IPS-NIHi7 (cell line): ENCODE measurements around the gene NDUFAF7.
"Not testable (repeated sequence)": the region's sequence is repeated elsewhere in the genome, so short reads cannot be mapped to it uniquely, and the experiment has no call there.

Experiments used
- DNase-seq: peaks from one replicate; pipeline ENCODE4 v3.0.0; 2012; ENCODE audit warnings: mixed read lengths; ENCODE audit errors: extremely low spot score

NDUFAF7 gene, protein sequence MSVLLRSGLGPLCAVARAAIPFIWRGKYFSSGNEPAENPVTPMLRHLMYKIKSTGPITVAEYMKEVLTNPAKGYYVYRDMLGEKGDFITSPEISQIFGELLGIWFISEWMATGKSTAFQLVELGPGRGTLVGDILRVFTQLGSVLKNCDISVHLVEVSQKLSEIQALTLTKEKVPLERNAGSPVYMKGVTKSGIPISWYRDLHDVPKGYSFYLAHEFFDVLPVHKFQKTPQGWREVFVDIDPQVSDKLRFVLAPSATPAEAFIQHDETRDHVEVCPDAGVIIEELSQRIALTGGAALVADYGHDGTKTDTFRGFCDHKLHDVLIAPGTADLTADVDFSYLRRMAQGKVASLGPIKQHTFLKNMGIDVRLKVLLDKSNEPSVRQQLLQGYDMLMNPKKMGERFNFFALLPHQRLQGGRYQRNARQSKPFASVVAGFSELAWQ

DNA sequence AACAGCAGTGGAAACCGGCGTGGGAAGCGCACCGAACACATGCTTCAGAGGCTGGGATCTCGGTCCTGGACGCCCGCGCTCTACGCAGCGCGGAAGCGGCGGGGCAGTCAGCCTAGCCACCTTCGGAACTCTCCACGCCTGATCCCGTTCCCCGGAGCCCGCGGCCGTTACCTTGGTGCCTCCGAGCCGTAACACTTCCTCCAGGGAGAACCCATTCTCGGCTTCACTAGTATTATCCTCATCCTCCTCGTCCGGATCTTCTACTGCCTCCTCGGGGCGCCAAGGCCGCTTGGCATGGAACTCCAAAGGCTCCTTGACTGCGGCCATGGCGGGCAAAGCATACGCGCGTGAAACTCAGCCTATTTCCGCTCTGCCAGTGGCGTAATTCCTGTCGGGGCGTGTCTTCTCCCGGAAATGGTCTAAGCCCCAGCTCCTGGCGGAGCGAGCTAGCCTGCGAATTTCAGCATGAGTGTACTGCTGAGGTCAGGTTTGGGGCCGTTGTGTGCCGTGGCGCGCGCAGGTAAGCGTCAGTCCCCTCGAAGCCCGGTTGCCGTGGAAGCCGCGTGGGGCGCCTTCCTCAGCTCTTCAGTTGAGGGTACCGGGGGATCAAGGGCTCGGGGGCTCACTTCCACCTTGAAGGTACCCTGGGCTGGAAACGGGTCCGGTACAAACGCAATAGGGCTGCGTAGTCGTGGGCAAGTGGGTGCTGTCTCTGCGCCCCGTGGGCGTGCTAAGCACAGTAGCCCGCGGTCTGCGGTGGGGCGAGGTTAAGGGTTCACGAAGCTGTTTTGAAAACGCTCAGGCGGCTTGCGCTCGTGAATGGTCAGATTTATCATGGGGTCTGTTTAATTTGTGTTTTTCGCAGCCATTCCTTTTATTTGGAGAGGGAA is at the start of gene NDUFAF7, which contains the start of gene CEBPZ:
NDUFAF7 (plus strand) TSS at position 418 of the 890 bp plus-strand sequence; CDS start at position 466, 48 bp downstream.
CEBPZ (minus strand) TSS at position 356 of the 890 bp plus-strand sequence; CDS start at position 327, 29 bp downstream.
- DNase-seq: peak; percentile 91

DNA sequence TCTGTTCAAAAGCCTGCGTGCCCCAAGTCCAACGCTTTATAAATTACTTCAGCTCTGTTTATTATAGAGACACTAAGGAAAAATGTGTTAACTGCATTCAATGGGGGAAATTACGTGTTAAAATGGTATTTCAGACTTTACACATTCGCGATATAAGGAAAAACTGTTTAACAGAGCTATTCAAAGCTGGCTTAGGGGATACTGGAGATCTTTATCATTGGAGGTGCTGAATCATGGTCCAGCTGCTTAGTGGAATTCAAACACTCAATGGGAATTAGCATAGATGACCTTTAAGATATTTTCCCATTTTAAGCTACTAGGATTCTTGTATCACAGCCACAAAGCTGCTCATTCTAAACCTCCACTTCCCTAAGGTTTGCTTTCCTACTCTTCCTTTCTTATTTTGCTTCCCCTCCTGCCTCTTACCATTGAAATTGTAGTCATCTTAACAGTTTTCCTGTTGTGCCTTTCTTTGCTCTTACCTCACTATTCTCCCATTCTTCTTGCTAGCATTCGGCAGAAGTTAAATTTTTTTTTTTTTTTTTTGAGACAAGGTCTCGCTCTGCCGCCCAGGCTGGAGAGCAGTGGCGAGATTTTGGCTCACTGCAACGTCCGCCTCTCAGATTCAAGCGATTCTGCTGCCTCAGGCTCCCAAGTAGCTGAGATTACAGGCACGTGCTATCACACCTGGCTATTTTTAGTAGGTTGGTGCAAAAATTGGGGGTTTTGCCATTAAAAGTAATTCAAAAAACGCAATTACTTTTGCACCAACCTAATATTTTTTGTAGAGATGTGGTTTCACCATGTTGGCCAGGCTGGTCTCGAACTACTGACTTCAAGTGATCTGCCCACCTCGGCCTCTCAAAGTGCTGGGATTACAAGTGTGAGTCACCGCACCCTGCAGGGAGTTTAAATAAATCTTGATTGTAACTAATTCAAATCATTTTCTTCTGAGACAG is 49.5 kb upstream of the NDUFAF7 start:
- no peak for DNase-seq

DNA sequence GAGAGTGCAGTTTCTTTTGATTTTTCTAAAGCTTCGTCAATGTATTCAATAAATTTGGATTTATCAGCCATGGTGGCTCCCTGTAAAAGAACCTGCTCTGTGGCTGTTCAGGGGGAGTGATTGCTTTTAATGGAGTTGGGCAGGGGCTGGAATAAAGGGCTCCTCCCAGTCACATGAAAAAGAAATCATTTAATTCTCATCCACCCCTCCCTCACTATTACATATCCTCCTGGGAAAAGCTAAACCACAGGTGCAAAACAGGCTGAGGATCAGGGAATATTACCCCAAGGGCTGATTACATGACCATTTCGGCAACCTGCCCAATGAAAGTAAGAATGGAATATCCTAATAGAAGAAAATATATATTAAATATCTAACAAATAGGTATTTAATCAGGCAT is 42.9 kb upstream of the NDUFAF7 start, which contains the start of gene SULT6B1:
SULT6B1 (minus strand) TSS at position 101 of the 400 bp plus-strand sequence; CDS start at position 71, 30 bp downstream.
- DNase-seq: no peak

DNA sequence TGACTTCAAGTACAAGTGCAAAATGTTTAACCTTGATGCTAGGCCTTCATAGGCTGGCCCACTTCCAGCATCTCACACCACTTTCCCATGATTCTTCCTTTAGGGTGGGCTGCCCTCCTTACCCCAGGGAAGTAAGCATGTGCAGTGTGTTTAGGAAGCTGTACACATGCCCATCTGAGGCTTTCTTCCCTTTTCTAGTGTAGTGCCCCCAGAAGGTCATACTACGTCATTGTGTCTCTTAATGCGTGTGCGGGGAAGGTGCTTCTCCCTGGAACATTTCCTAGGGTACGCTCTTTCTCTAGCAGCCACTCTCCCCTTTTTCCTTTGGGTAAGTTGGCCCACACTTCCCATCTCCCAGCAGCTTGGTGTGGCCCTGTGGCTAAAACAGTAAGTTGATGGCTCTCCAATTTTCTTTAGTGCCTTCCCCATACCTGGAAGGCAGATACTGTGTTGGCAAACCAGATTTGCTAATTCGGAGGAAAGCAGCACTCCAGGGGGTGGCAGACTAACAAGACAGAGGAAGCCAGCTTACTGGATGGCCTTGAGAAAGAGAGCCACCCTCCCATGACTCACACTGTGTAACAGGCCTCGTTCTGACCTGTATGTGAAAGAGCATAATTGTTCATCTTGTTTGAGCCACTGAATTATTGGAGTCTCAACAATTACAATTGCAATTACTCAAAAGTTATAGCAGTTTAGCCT is 41.9 kb upstream of the NDUFAF7 start:
- DNase-seq: peak; percentile 71

DNA sequence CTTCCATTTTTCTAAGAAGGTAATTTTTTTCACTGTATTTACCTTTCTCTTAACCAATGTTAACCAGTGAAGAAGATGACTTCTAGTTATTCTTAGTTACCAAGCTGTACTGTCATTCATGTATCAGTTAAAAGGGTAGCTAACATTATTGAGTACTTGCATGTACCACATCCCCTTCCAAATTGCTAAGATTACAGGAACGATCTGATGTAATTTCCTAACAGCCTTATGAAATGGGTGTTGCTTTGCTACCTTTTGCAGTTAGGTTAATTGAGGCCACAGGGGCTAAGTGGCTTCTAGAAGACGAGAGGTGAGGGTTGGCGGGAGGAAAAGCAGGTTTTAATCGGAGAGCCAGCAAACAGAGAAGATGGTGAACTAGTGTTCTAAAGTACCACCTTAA is 41.2 kb upstream of the NDUFAF7 start:
- no peak for DNase-seq

DNA sequence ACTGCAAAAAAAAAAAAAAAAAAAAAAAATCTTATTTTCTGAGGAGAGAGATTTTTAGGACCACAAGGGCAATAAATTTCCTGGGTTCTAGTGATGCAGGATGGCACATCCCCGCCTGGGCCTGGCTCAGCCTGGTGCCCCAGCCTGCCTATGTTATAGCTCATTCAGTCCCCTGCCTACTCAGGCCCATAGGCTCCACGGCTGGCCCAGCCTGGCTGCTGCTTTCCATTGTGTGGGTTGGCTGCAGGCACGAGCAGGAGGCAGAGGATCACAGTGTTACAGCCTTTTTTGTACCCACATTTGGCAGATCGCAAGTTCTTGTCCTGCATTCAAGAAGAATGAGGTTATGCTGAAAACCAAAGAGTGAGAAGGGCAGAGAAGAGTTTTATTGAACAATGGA is 40.2 kb upstream of the NDUFAF7 start:
- DNase-seq: no peak

DNA sequence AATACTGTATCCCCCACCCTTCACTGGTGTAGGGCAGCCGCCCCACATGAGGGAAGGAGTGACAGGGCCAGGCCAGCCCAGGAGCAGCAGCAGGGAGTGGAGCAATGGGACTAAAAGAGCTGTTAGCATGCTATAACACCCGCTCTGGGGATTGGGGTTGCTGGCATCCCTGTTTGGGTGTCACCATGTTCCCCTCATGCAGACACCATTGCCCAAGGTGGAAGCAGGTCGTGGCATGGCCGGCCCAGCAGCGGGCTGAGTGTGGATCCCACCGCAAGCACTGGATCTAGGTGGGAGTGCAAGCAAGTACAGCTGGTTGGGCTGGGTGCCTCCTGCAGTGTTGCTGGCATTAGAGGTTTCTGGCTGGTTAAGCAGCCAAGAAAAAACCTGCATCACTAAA is 39.7 kb upstream of the NDUFAF7 start:
- no peak for DNase-seq

DNA sequence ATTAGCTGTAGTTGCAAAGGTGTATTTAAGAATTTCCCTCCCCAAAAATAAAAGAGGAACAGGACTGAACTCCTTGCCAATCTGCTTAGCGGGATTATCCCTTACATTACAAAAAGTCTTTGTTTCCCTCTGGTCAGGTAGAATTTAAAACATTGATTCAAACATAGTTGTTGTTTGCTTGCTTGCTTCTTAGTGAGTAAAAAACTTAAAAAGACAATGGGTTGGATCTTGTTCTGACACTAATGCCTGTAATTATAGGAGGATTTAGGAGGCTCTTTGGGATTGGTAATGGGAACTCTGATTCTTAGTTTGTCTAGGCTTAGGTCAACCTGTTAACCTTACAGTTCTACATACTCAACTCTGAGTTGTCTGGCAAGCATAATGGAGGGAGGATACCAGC is 38.9 kb upstream of the NDUFAF7 start:
- DNase-seq: no peak

DNA sequence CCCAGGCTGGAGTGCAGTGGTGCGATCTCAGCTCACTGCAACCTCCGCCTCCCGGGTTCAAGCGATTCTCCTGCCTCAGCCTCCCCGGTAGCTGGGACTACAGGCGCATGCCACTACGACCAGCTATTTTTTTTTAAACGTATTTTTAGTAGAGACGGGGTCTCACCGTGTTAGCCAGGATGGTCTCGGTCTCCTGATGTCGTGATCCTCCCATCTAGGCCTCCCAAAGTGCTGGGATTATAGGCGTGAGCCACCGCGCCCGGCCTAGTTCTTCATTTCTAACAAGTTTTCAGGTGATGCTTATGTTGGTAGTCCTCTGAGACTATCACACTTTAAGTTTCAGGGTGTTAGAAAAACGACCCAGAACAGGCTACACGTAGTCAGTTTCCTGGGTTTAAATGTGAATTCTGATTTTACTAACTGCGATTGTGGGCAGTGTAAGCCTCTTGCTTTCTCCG is 35.6 kb upstream of the NDUFAF7 start:
- DNase-seq: not testable (repeated sequence)

DNA sequence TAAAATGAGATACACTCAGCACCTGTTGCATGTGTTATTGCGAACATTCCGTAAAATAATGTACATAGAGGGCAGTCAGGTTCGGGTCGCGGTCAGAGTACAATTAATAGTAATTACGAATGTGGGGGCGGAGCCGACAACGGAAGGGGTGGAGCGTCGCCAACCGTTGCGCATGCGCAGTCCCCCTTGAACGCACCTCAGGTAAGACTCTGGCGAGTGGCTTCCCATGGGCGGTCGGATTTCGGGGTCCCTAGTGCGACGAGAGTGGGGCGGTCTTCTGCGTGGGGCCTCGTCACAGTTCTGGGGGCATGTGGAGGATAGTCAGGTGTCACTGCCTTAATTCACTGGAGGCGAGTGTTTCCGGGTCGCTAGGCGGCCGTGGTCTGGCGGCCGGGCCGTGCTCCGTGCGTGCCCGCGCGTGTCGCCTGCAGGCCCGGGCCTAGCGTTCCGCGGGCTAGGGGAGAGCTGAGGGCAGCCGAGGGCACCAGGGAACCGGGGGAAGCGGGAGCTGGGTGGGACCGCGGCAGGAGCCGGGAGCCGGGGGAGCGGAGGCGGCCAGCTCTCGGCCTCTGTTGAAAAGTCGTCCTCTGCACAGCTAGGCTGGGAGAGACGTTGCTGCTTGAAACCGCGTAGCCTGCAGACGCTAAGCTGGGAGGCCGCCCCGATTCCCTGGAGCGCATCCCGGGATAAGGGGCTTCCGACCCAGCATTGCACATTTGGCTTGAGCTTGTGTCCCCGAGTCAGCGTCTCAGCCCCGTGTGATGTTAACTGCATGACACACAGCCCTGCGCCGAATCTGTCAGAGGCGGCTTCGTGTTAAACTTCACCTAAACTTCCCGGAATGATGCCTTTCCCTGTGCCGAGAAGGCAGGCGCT is 34.9 kb upstream of the NDUFAF7 start, which contains the start of gene CEBPZOS:
CEBPZOS (plus strand) TSS at position 177 of the 876 bp plus-strand sequence. CDS start 3,209 bp downstream, outside the sequence.
- DNase-seq: peak; percentile 81

DNA sequence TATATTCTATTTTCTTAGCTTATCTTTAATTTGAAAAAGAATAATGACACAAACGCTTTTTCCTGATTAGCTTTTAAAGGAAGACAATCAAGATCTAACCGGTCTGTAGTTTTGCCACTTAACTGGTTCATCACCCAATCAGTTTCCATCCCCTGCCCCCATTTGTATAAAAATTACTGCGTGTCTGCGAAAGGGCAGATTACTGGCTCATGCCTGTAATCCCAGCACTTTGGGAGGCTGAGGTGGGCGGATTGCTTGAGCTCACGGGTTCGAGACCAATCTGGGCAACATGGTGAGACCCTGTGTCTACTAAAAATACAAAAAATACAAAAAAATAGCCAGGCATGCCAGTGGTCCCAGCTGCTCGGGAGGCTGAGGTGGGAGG is 32.8 kb upstream of the NDUFAF7 start:
- DNase-seq: no peak

DNA sequence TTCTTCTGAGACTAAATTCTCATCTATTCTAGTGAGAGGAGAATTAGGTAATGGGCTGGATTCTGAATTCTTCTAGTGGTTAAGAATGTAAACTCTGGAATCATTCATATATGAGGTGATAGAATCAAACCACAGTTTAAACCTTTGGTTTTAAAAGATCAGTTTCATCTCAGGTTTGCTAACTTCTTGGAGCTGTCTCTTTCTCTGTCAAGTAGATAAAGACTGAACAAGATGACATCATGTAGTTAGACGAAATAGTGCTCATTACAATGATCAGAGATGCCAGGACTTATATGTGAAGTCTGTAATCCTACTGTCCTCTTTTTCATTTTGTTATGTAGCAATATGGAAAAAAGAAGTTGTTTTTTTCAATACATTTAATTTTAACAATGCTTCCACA is 30.2 kb upstream of the NDUFAF7 start:
- DNase-seq: no peak

DNA sequence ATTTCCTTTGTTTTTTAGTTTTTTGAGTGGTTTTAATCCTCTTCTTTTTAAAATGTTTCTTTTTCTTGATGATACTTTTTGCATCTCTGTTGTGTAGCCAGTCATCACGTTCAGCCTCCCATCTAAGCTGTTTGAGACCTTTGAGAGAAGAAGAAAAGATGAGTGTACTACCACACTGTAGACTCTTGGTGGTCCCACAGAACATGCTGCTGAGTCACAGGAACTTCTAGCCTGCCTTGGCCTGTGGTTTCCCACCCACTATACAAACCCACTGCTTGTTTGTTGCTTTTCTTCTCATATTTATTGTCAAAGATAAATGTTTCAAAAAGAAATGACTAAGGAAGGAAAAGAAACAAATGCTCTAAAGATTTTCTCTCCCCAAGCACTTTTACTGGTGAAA is 29.7 kb upstream of the NDUFAF7 start:
- DNase-seq: no peak

DNA sequence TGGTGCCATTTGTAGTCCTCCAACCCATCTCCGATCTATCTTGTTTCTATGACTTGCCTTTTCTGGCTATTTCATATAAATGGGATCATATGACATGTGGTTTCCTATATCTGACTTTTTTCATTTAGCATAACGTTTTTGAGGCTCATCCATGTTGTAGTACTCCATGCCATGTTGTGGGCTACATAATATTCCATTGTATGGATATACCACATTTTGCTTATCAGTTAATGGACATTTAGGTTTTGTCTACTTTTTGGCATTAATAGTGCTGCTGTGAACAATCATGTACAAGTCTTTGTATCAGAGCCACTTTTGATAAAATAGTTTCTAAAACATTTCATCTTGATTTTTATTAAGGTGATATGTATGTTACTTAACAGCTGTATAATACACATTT is 27.8 kb upstream of the NDUFAF7 start:
- no peak for DNase-seq

DNA sequence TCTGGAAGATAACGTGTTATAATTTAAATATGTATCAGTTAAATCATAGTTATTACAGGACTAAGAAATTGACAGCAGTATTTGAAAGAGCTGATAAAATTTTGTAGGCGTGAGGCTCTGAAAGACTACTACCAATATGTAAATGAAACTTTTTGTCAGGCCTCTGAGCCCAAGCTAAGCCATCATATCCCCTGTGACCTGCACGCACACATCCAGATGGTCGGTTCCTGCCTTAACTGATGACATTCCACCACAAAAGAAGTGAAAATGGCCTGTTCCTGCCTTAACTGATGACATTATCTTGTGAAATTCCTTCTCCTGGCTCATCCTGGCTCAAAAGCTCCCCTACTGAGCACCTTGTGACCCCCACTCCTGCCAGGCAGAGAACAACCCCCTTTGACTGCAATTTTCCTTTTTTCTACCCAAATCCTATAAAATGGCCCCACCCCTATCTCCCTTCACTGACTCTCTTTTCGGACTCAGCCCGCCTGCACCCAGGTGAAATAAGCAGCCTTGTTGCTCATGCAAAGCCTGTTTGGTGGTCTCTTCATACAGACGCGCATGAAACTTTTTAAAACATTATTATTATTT is 26.3 kb upstream of the NDUFAF7 start:
- DNase-seq: not testable (repeated sequence)

DNA sequence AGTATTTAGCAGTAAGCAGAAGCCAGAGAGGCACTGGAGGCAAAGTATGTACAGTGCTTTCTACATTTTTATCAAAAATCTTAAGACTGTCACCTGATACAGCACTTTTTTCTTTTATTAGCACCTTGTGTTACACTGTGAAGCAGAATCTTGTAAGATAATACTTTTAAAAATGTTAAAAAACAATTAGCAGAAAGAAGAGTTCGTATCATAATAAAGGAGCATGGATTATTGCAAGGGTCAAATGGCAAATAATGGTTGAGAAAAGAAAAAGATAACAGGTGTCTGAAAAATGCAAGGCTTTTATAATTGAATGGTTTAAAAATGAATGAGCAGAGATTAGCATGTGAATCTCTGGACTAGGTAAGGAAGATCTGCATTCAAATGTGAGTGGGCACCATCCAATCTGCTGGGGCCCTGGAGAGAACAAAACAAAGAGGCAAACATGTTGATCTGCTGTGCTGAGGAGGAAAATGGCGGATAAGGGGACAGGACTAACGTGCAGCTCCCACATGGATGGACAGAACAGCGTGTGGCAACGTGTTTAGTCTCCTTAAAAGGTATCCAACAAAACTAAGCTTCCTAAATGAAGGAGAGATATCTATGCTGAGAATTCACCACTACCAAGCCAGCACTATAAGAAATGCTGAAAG is 25.6 kb upstream of the NDUFAF7 start:
- DNase-seq: peak; percentile 35

DNA sequence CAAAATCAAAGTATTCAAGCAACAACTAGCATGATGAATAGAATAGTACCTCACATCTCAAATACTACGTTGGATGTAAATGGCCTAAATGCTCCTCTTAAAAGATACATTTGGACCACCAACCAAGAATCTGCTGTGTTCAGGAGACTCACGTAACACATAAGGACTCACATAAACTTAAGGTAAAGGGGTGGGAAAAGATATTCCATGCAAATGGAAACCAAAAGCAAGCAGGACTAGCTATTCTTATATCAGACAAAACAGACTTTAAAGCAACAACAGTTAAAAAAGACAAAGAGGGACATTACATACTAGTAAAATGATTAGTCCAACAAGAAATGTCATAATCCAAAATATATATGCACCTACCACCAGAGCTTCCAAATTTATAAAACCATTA is 24.7 kb upstream of the NDUFAF7 start:
- not testable (repeated sequence) for DNase-seq

DNA sequence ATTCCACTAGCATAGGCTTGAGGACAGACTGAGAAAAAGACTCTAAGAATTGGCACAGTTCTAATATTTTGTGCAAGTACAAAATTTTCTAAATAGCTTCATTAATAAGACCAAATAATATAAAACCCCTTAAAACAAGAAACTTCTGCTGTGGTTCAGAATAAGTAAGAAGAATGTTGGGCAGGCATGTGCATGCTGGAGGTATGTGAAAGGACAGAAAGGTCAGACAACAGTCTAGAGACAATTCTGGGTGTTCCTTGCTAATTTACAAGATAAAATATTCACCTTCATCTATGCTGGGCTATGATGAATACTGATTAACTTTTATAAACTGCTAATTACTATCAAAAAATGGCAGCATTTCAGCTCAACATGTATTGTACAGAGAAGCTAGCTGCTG is 20.2 kb upstream of the NDUFAF7 start:
- DNase-seq: no peak
